Measurements from ENCODE around the gene DCTN3. TPM values are rescaled to one million over a fixed set of nuclear protein-coding genes. Genes with fewer than 3 reads are reported as not detected.

The DCTN3 gene
- total RNA-seq, 1 experiment from 2014 or later, result 27.5 TPM

DNA sequence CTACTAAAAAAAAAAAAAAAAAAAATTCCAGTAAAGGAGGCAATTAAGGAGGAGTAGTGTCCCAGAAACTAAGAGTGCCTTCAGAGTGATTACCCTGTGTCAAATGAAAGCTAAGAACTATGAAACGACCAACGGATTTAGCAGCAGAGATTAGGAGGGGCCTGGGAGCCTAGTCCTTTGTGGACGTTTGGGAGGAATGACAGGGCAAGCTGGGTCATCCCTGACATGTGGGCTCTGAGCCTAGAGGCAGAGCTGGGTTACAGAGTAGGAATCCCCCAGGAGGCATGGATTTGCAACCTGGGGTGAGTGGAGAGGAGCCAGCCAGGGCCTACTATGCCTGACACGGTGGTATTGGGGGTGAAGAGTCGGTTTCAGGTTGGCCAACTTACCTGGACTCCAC lies 12.9 kb upstream of the DCTN3 start:
- Mint-ChIP-seq H3K27ac (no peak overlapping the region), H3K4me1 (peaks cover 32% of the 10 kb centered on the region), H3K9me3 (no peaks in the 10 kb centered on the region), H3K27me3 (ENCODE audit: low read depth) (peaks cover 54% of the 10 kb centered on the region), H3K36me3 (peaks cover 4% of the 10 kb centered on the region), H3K4me3 (no peak overlapping the region)
- ChIA-PET POLR2A (interaction anchor here (1.1 to 1.2 kb wide), 2 partner anchors 10 to 13 kb away, joined by 6 to 8 read pairs; partner anchors contain the start of gene GALT), CTCF (interaction anchor here (0.7 to 6.7 kb wide), 25 partner anchors 8 to 896 kb away, joined by 3 to 94 read pairs (median 6); partner anchors contain the start of genes DCTN3, GALT, IL11RA and RPP25L)
- TF ChIP-seq, protein P1, sequence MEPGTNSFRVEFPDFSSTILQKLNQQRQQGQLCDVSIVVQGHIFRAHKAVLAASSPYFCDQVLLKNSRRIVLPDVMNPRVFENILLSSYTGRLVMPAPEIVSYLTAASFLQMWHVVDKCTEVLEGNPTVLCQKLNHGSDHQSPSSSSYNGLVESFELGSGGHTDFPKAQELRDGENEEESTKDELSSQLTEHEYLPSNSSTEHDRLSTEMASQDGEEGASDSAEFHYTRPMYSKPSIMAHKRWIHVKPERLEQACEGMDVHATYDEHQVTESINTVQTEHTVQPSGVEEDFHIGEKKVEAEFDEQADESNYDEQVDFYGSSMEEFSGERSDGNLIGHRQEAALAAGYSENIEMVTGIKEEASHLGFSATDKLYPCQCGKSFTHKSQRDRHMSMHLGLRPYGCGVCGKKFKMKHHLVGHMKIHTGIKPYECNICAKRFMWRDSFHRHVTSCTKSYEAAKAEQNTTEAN (CRISPR knock-in tag; IDR thresholded peaks at IDR 0.05), result no peak
- TF ChIP-seq CREB1 (CRISPR knock-in tag; IDR thresholded peaks at IDR 0.05), result no peak
- TF ChIP-seq SMAD3 (CRISPR knock-in tag; IDR thresholded peaks at IDR 0.05; ENCODE audit: borderline replicate concordance), result no peak
- no peak for TF ChIP-seq TP53 (CRISPR knock-in tag; IDR thresholded peaks at IDR 0.05)
- no peak for TF ChIP-seq ETV6 (CRISPR knock-in tag; IDR thresholded peaks at IDR 0.05)
- no peak for TF ChIP-seq SP1 (CRISPR knock-in tag; conservative IDR thresholded peaks at IDR 0.05)
- ATAC-seq (no peak), DNase-seq (ENCODE audit: low spot score) (no peak)

- H3K4me1 Mint-ChIP-seq, result peaks cover 24% of the 10 kb centered on the region
- H3K4me3 Mint-ChIP-seq, result peak overlapping the region; percentile 73
- H3K9me3 Mint-ChIP-seq, result no peaks in the 10 kb centered on the region
- H3K36me3 Mint-ChIP-seq, result peaks cover 4% of the 10 kb centered on the region
- DNase-seq (ENCODE audit: low spot score), result no peak
- no peak overlapping the region for H3K27ac Mint-ChIP-seq
- ChIA-PET CTCF (interaction anchor here (1.9 to 3.4 kb wide), 4 partner anchors 16 to 83 kb away, joined by 6 to 12 read pairs (median 9); partner anchors contain the start of gene GALT), POLR2A (interaction anchor here (0.6 kb wide), 1 partner anchor 227 kb away, joined by 5 read pairs; no protein-coding TSS in a partner anchor)
- no peak for ATAC-seq
- H3K27me3 Mint-ChIP-seq (ENCODE audit: low read depth), result peaks cover 72% of the 10 kb centered on the region
- TF ChIP-seq GTF2I (CRISPR knock-in tag; conservative IDR thresholded peaks at IDR 0.05) (no peak), ZNF219 (CRISPR knock-in tag; IDR thresholded peaks at IDR 0.05; ENCODE audit: borderline replicate concordance) (no peak), MYBL2 (CRISPR knock-in tag; IDR thresholded peaks at IDR 0.05) (no peak), FOXJ3 (CRISPR knock-in tag; IDR thresholded peaks at IDR 0.05; ENCODE audit: borderline replicate concordance) (no peak), NFATC4 (CRISPR knock-in tag; IDR thresholded peaks at IDR 0.05) (no peak), CBFB (CRISPR knock-in tag; IDR thresholded peaks at IDR 0.05; ENCODE audit: low read depth) (no peak), CDX4 (CRISPR knock-in tag; IDR thresholded peaks at IDR 0.05; ENCODE audit: borderline replicate concordance) (no peak)
- TF ChIP-seq, protein P1 (CRISPR knock-in tag; IDR thresholded peaks at IDR 0.05), result no peak
- TF ChIP-seq, protein P2, sequence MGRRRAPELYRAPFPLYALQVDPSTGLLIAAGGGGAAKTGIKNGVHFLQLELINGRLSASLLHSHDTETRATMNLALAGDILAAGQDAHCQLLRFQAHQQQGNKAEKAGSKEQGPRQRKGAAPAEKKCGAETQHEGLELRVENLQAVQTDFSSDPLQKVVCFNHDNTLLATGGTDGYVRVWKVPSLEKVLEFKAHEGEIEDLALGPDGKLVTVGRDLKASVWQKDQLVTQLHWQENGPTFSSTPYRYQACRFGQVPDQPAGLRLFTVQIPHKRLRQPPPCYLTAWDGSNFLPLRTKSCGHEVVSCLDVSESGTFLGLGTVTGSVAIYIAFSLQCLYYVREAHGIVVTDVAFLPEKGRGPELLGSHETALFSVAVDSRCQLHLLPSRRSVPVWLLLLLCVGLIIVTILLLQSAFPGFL (CRISPR knock-in tag; IDR thresholded peaks at IDR 0.05; ENCODE audit: borderline replicate concordance), result no peak
Measured at GRCh38 chr9:34630402-34631154, 10.3 kb upstream of the DCTN3 start.

- no peak overlapping the region for H3K27ac Mint-ChIP-seq
- POLR2A ChIA-PET, result no interaction called here
- peaks cover 84% of the 10 kb centered on the region for H3K27me3 Mint-ChIP-seq (ENCODE audit: low read depth)
- H3K4me3 Mint-ChIP-seq, result peak overlapping the region; percentile 73
- CTCF ChIA-PET, result interaction anchor here (0.8 to 3.4 kb wide), 11 partner anchors 8 to 110 kb away, joined by 3 to 12 read pairs (median 6); partner anchors contain the start of genes DCTN3, GALT and SIGMAR1
- ATAC-seq, result no peak
- H3K9me3 Mint-ChIP-seq, result no peaks in the 10 kb centered on the region
- TF ChIP-seq, protein P3, sequence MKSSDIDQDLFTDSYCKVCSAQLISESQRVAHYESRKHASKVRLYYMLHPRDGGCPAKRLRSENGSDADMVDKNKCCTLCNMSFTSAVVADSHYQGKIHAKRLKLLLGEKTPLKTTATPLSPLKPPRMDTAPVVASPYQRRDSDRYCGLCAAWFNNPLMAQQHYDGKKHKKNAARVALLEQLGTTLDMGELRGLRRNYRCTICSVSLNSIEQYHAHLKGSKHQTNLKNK (CRISPR knock-in tag; IDR thresholded peaks at IDR 0.05), result no peak
- H3K4me1 Mint-ChIP-seq, result peaks cover 21% of the 10 kb centered on the region
- DNase-seq (ENCODE audit: low spot score), result no peak
- H3K36me3 Mint-ChIP-seq, result no peaks in the 10 kb centered on the region; the same call in 1 of the 2 replicates
Measured at GRCh38 chr9:34629491-34629808, 9.2 kb upstream of the DCTN3 start.
